ENCODE data around the gene ECHS1.

ECHS1 gene

DNA sequence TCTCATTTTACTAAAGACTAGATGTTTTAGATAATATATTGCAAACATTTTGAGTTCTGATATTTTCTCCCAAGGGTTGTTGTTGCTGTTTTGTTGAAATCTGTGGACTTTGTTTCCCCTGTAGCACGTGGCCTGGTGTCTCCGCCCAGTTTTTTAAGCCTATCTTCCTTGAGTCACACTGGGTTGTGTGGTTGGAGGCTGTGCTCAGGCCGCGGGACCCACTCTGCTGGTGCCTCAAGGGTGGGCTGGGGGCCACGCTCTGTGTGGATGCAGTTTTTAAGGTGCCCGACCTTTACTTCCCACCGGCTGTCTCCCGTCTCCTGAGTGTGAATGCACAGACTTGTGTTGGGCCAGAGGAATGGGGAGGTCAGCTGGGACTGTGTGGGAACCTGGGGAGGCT is 30.2 kb downstream of the ECHS1 start:
- H3K4me3 ChIP-seq (ENCODE audit: low read depth, low read length), result no peak overlapping the region
- in situ Hi-C loops (cut with HindIII; ENCODE audit: low sequenced_read_pairs), result no loop called here
- TF ChIP-seq, protein P1, sequence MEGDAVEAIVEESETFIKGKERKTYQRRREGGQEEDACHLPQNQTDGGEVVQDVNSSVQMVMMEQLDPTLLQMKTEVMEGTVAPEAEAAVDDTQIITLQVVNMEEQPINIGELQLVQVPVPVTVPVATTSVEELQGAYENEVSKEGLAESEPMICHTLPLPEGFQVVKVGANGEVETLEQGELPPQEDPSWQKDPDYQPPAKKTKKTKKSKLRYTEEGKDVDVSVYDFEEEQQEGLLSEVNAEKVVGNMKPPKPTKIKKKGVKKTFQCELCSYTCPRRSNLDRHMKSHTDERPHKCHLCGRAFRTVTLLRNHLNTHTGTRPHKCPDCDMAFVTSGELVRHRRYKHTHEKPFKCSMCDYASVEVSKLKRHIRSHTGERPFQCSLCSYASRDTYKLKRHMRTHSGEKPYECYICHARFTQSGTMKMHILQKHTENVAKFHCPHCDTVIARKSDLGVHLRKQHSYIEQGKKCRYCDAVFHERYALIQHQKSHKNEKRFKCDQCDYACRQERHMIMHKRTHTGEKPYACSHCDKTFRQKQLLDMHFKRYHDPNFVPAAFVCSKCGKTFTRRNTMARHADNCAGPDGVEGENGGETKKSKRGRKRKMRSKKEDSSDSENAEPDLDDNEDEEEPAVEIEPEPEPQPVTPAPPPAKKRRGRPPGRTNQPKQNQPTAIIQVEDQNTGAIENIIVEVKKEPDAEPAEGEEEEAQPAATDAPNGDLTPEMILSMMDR (IDR thresholded peaks at IDR 0.05; ENCODE audit: low read depth, low read length, missing control alignments), result no peak
- no peak for DNase-seq (ENCODE audit: low read depth)

DNA sequence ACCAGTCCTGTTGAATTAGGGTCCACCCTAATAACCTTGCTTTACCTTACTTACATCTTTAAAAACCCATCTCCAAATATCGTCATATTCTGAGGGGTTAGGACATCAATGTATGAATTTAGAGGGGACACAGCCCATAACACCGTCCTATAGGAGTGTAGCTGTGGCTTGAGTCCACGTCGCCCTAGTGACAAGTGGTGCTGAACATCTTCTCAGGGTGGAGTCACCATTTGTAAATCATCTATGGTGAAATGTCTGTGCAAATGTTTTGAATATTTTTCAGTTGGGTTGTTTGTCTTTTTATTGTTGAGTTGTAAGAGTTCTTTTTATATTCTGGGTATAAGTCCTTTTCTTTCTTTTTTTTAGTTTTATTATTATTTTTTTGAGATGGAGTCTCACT is 31.2 kb downstream of the ECHS1 start:
- in situ Hi-C loops (cut with HindIII; ENCODE audit: low sequenced_read_pairs), result no loop called here
- no peak overlapping the region for H3K4me3 ChIP-seq (ENCODE audit: low read depth, low read length)

GRCh38 chr10:133339708-133340380 is 33.3 kb downstream of the ECHS1 start:
- in situ Hi-C loops (cut with HindIII; ENCODE audit: low sequenced_read_pairs), result no loop called here
- DNase-seq (ENCODE audit: low read depth), result no peak
- H3K4me3 ChIP-seq (ENCODE audit: low read depth, low read length), result no peak overlapping the region
- TF ChIP-seq, protein P1 (IDR thresholded peaks at IDR 0.05; ENCODE audit: low read depth, low read length, missing control alignments), result no peak

More for the DNA sequence above, 31.2 kb downstream of the ECHS1 start:
- no peak for DNase-seq (ENCODE audit: low read depth)
- TF ChIP-seq, protein P1 (IDR thresholded peaks at IDR 0.05; ENCODE audit: low read depth, low read length, missing control alignments), result no peak

DNA sequence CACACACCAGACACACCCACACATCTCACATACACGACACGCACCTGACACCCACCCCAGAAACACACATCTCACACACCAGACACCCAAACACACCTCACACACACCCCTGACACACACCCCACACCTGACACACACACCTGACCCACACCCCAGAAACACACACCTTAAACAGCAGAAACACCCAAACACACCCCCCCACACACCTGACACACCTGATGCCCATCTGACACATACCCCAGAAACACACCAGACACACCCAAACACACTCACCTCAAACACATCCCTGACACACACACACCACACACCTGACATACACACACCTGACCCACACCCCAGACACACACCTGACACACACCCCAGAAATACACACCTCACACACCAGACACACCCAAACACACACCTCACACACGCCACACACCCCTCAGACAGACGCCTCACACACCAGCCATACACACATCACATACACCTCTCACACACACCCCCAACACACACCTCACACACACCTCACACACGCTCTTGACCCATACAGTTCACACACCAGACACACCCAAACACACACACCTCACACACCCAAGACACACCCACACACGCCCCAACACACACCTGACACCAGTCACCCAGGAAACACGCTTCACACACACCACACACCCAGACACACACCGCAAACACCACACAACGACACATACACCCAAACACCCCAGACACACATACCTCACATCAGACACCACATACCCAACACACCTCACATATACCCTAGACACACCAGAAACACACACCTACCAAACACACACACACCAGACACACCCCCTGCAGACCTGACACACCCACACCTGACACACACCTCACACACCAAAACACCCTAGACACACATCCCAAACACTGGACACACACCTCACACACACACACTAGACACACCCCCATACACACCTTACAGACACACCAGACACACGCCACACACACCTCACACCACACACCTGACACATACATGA is 34.8 kb downstream of the ECHS1 start:
- H3K4me3 ChIP-seq (ENCODE audit: low read depth, low read length), result no peak overlapping the region
- TF ChIP-seq, protein P1 (IDR thresholded peaks at IDR 0.05; ENCODE audit: low read depth, low read length, missing control alignments), result no peak
- DNase-seq (ENCODE audit: low read depth), result no peak
- in situ Hi-C loops (cut with HindIII; ENCODE audit: low sequenced_read_pairs), result no loop called here

DNA sequence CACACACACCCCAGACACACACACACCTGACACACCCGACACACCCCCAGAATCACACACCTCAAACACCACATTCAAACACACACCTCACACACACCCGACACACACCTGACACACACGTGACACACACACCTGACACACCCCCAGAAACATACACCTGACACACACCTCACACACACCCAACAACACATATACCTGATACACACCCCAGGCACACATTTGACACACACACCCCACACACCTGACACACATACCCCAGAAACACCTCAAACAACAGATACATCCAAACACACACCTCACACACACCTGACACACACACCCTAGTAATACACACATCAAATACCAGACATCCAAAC is 35.8 kb downstream of the ECHS1 start:
- TF ChIP-seq, protein P1 (IDR thresholded peaks at IDR 0.05; ENCODE audit: low read depth, low read length, missing control alignments), result no peak
- in situ Hi-C loops (cut with HindIII; ENCODE audit: low sequenced_read_pairs), result no loop called here

DNA sequence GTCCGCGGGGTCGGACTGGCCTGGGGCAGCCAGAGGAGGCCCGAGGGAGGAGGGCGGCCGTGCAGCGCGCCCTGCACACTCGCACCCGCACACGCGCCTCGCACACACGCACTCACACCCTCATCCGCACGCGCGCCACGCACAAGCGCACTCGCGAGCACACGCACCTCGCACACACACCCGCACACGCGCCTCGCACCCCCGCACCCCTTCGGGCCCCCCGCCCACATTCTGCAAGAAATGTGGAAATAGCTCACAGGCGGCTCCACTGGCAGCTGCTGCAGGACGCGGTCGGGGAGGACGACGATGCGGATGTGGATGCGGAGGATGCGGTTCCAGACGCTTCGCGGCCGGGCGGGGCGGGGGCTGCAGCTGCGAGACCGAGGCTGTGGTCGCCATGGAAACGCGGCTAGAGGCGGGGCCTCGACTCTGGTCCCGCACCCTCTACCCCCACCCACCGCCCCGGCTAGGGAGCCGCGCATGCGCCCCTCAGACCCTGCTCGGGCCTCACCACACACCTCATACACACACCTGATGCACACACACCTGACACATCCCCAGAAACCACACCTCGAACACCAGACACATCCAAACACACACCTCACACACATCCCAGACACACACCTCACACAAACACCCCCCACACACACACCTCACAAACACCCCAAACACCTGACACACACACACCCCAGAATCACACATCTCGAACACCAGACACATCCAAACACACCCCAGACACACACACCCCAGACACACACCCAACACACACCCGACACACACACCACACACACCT is 36.4 kb downstream of the ECHS1 start, which contains the start of gene CALY:
Gene CALY (minus strand): TSS at position 320 of the 793 bp plus-strand sequence. CDS start 7,907 bp downstream, outside the sequence.
- TF ChIP-seq, protein P1 (IDR thresholded peaks at IDR 0.05; ENCODE audit: low read depth, low read length, missing control alignments), result no peak
- no peak within 1 kb of the TSS for H3K4me3 ChIP-seq (ENCODE audit: low read depth, low read length)
- in situ Hi-C loops (cut with HindIII; ENCODE audit: low sequenced_read_pairs), result no loop called here
- DNase-seq (ENCODE audit: low read depth), result no peak

More for the DNA sequence above, 35.8 kb downstream of the ECHS1 start:
- H3K4me3 ChIP-seq (ENCODE audit: low read depth, low read length), result no peak overlapping the region
- DNase-seq (ENCODE audit: low read depth), result no peak
